ENCODE measurements around the gene ANK3.
A peak's percentile ranks its signal among the peaks of the same experiment; 100 is the strongest.

Gene ANK3

DNA sequence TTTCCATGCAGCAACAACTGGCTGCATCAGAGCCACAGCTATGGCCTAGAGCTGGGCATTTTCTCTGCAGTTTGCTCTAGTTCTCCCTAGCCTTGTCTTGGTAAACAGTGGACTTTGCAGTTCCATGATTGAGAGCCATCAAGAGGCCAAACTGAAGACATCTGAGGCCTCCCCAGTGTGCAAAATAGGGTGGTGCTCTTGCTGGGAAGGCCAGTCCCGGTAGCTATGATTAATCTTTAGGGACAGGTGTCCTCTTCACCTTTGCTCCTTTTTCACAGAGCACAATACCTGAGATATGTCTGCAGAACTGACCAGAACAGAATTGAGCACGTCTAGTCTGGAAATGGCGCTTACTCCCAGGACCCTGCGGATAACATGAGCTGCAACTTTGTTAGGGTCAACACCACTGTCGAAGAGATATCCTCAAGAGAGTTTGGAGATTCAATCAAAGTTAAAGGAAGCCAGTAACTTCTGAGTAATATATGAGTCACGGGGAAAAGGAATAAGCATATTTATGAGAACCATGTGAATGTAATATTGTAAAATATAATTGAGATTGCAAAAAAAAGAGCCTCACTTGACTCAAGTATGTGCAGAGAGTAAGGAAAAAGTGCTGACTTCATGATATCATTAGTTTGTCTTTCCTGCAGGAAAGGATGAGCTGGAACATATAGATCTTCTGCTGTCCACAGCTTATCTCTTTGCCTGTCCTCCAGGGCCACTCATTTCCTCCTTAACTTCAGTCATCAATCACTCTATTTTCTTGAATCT is 76.7 kb downstream of the ANK3 start:
- H3K4me3 Mint-ChIP-seq = peak overlapping the region in 2 of 3 experiments; percentile 1 to 4
- H3K36me3 Mint-ChIP-seq (ENCODE audit: low read depth) = no peaks in the 10 kb centered on the region
- TF ChIP-seq, protein P1, sequence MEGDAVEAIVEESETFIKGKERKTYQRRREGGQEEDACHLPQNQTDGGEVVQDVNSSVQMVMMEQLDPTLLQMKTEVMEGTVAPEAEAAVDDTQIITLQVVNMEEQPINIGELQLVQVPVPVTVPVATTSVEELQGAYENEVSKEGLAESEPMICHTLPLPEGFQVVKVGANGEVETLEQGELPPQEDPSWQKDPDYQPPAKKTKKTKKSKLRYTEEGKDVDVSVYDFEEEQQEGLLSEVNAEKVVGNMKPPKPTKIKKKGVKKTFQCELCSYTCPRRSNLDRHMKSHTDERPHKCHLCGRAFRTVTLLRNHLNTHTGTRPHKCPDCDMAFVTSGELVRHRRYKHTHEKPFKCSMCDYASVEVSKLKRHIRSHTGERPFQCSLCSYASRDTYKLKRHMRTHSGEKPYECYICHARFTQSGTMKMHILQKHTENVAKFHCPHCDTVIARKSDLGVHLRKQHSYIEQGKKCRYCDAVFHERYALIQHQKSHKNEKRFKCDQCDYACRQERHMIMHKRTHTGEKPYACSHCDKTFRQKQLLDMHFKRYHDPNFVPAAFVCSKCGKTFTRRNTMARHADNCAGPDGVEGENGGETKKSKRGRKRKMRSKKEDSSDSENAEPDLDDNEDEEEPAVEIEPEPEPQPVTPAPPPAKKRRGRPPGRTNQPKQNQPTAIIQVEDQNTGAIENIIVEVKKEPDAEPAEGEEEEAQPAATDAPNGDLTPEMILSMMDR (IDR thresholded peaks at IDR 0.05; ENCODE audit: unreplicated experiment in 3 of 3) = no peak
- H3K9me3 Mint-ChIP-seq = no peaks in the 10 kb centered on the region
- no peaks in the 10 kb centered on the region for H3K27me3 Mint-ChIP-seq (ENCODE audit: low read depth)
- peak overlapping the region; percentile 10 to 83 (median 65) for H3K27ac Mint-ChIP-seq
- peaks cover 35% of the 10 kb centered on the region for H3K4me1 Mint-ChIP-seq

DNA sequence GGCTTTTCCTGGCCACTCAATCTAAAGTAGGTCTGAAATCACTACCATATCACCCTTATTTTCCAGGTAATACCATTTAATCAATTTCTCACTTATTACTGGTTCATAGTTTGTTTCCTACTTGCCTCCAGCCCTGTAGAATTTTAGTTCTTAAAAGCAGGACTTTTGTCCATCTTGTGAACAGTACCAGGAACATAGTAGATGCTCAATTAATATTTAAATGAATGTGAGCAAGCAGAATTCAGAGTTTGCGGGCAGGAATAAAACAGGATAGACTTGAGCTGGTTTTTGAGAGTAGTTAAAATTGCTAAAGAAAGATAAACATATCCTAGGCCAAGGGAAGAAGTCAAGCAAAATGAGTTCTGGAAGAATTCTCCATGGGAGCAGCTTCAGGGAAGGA is 77.9 kb downstream of the ANK3 start:
- H3K4me3 Mint-ChIP-seq = no peak overlapping the region
- no peaks in the 10 kb centered on the region for H3K27me3 Mint-ChIP-seq (ENCODE audit: low read depth)
- no peaks in the 10 kb centered on the region for H3K9me3 Mint-ChIP-seq
- TF ChIP-seq, protein P1 (IDR thresholded peaks at IDR 0.05; ENCODE audit: unreplicated experiment in 3 of 3) = no peak
- no peaks in the 10 kb centered on the region for H3K36me3 Mint-ChIP-seq (ENCODE audit: low read depth)
- H3K27ac Mint-ChIP-seq = peak overlapping the region; percentile 82 to 94 (median 83)
- H3K4me1 Mint-ChIP-seq = peaks cover 35% of the 10 kb centered on the region

DNA sequence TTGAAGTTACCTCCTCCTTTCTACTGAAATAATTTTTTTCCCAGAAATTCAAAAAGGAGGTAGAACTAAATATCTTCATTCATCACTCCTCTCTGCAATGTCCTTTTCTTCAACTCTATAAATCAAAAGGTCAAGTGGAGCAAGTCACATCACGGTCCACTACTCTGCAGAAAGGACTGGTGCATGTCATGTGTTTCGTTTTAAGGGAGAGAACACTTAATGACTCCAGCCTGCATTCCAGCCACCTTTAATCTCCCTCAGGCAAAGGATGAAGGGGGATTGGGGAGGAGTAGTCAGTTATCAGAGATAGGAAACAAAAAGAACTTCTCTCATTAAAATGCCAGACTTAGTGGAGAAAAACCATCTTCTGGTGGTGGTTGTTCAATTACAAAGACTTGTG is 78.9 kb downstream of the ANK3 start:
- Mint-ChIP-seq H3K4me1 (peaks cover 34% of the 10 kb centered on the region), H3K9me3 (no peaks in the 10 kb centered on the region), H3K4me3 (no peak overlapping the region), H3K36me3 (ENCODE audit: low read depth) (no peaks in the 10 kb centered on the region), H3K27me3 (ENCODE audit: low read depth) (no peaks in the 10 kb centered on the region), H3K27ac (peak overlapping the region; percentile 68 to 94 (median 82))
- TF ChIP-seq, protein P1 (IDR thresholded peaks at IDR 0.05; ENCODE audit: unreplicated experiment in 3 of 3) = no peak

DNA sequence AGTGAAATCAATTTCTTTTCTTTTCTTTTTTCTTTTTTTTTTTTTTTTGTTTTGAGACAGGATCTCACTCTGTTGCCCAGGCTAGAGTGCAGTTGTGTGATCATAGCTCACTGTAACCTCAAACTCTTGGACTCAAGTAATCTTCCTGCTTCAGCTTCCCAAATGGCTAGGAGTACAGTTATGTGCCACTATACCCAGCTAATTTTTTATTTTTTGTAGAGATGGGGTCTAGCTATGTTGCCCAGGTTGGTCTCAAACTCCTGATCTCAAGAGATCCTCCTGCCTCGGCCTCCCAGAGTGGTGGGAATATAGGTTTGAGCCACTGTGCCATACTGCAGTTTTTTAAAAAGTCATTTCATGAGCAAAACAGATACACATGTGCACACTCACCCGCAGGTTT is 79.8 kb downstream of the ANK3 start:
- peak overlapping the region; percentile 60 to 82 (median 68) for H3K27ac Mint-ChIP-seq
- no peaks in the 10 kb centered on the region for H3K36me3 Mint-ChIP-seq (ENCODE audit: low read depth)
- TF ChIP-seq, protein P1 (IDR thresholded peaks at IDR 0.05; ENCODE audit: unreplicated experiment in 3 of 3) = no peak
- H3K27me3 Mint-ChIP-seq (ENCODE audit: low read depth) = no peaks in the 10 kb centered on the region
- no peak overlapping the region for H3K4me3 Mint-ChIP-seq
- peaks cover 30% of the 10 kb centered on the region for H3K4me1 Mint-ChIP-seq
- no peaks in the 10 kb centered on the region for H3K9me3 Mint-ChIP-seq

GRCh38 chr10:60309371-60309770 is 80.3 kb downstream of the ANK3 start:
- TF ChIP-seq, protein P1 (IDR thresholded peaks at IDR 0.05; ENCODE audit: unreplicated experiment in 3 of 3) = no peak
- Mint-ChIP-seq H3K4me1 (peaks cover 27% of the 10 kb centered on the region), H3K27ac (peak overlapping the region in 1 of 3 experiments; percentile 38)

GRCh38 chr10:60305380-60305892 is 84.2 kb downstream of the ANK3 start:
- Mint-ChIP-seq H3K27me3 (ENCODE audit: low read depth) (no peaks in the 10 kb centered on the region), H3K4me3 (no peak overlapping the region), H3K36me3 (ENCODE audit: low read depth) (no peaks in the 10 kb centered on the region), H3K4me1 (peaks cover 4% of the 10 kb centered on the region), H3K27ac (peak overlapping the region in 2 of 3 experiments; percentile 8 to 13), H3K9me3 (no peaks in the 10 kb centered on the region)
- TF ChIP-seq, protein P1 (IDR thresholded peaks at IDR 0.05; ENCODE audit: unreplicated experiment in 3 of 3) = no peak

More at GRCh38 chr10:60309371-60309770, 80.3 kb downstream of the ANK3 start:
- Mint-ChIP-seq H3K27me3 (ENCODE audit: low read depth) (no peaks in the 10 kb centered on the region), H3K36me3 (ENCODE audit: low read depth) (no peaks in the 10 kb centered on the region), H3K9me3 (no peaks in the 10 kb centered on the region), H3K4me3 (no peak overlapping the region)

All from nephron (organoid).